Pancreas (tissue), 10 donors: ENCODE measurements around the gene TRIM9. TPM values are rescaled to one million over a fixed set of nuclear protein-coding genes. Genes with fewer than 3 reads are reported as not detected.

Experiments
- ATAC-seq, 4 donors: fragments of 200-7000 bp; cut with Tn5 transposase; one replicate each; pipeline versions ENCODE4 v1.8.0 to v1.9.1; 2020; ENCODE audit warnings: mild to moderate bottlenecking in 4 of 4, moderate library complexity in 4 of 4
- DNase-seq, 6 donors: peaks; one replicate each; pipeline ENCODE4 v3.0.0-alpha.2; 2020
- FAIRE-seq: peaks from 2 replicates; lab custom pipeline; 2012; peaks lifted over from hg19 to GRCh38; lab: Jason Lieb, UNC
- H3K27ac ChIP-seq, 4 donors: fragments of 200-600 bp; sonication (generic); 1 replicate in 3 of 4; 2 replicates in 1 of 4; pipeline versions ENCODE4 v1.5.0 to v1.8.0; 2020
- H3K27me3 ChIP-seq, 4 donors: fragments of 200-600 bp; one replicate each; pipeline ENCODE4 v1.8.0; 2021
- H3K36me3 ChIP-seq, 3 donors: fragments of 200-600 bp; sonication (generic) in 1 of 3; one replicate each; pipeline versions ENCODE4 v1.5.0 to v1.8.0; 2020 to 2021
- H3K4me1 ChIP-seq, 3 donors: fragments of 200-600 bp; one replicate each; pipeline ENCODE4 v1.8.0; 2021
- H3K4me3 ChIP-seq, 4 donors: fragments of 200-600 bp; sonication (generic) in 2 of 4; one replicate each; pipeline versions ENCODE4 v1.5.0 to v1.8.0; 2020 to 2021
- H3K9me3 ChIP-seq, 4 donors: fragments of 200-600 bp; one replicate each; pipeline ENCODE4 v1.8.0; 2021
- CTCF ChIP-seq, 4 donors: fragments of 200-600 bp; sonication (generic) in 3 of 4; IDR thresholded peaks; one replicate each; pipeline versions ENCODE4 v1.5.0 to v1.8.0; 2021; ENCODE audit warnings: antibody characterized with exemption in 4 of 4
- WGBS, 2 donors: extraction: QIAGEN DNeasy Blood & Tissue Kit; methylation state at CpG; one replicate each; pipeline ENCODE4 v1.1.7; 2013; 5-methylcytosine and 5-hydroxymethylcytosine counted together
- intact Hi-C, 3 donors: fragments of 100-400 bp; cut with DNase I; formaldehyde crosslinking; loops; one replicate each; pipeline versions ENCODE4 v1.11.1 to v1.14.2; 2022
- polyA plus RNA-seq, 2 donors: library from polyadenylated mRNA; stranded (reverse); fragments of 200-250 nt; gene quantifications; one replicate each; pipeline ENCODE4 v1.2.3, GENCODE V29; 2013
- total RNA-seq, 6 donors: library from RNA; stranded (reverse); fragmentation: NEBNext Ultra II Directional in 4 of 6; extraction: Animal tissue kit (Norgen Biotek cat#: 25700) in 4 of 6; gene quantifications; one replicate each; pipeline versions ENCODE4 v1.2.1 to v1.2.4, GENCODE V29; 2021 to 2023
- donor health status: healthy with polysubstance abuse.
- donor health status: DM: no; HTN: no; CAD: no; lungs with moderate emphysema.
- donor health status: DM: no; HTN: no; CAD: no.
- donor health status: control.
- donor health status: control.
- donor health status: Bipolar disorder and iron deficiency.
- donor health status: DM: yes; HTN: yes; CAD: no.
- donor health status: DM: no; HTN: no; CAD: no.
- donor health status: DM: no; HTN: no; CAD: no.
- donor health status: DM: yes; HTN: yes; CAD: no.

Gene TRIM9
- total and polyA plus RNA-seq, 8 donors: 0.25 to 3.4 (median 0.79) TPM

GRCh38 chr14:51070726-51071125, 24.2 kb downstream of the TRIM9 start:
- no peak for ATAC-seq
- Histone ChIP-seq H3K36me3 (no peaks in the 10 kb centered on the region), H3K27ac (no peak overlapping the region), H3K27me3 (no peaks in the 10 kb centered on the region), H3K4me3 (no peak overlapping the region), H3K4me1 (peaks cover 0 to 4% (median 0%) of the 10 kb centered on the region in 3 donors), H3K9me3 (no peaks in the 10 kb centered on the region)
- DNase-seq: no peak
- WGBS, 2 donors: 69 to 70% methylated on average over 4 of the region's 4 CpGs
- intact Hi-C loops: no loop called here
- TF ChIP-seq CTCF (IDR thresholded peaks at IDR 0.05): no peak
- FAIRE-seq: no peak

GRCh38 chr14:51069055-51069454, 25.9 kb downstream of the TRIM9 start:
- no peak overlapping the region for H3K4me3 ChIP-seq
- no peak for ATAC-seq
- no peak for FAIRE-seq
- peaks cover 0 to 4% (median 0%) of the 10 kb centered on the region in 3 donors for H3K4me1 ChIP-seq
- no peaks in the 10 kb centered on the region for H3K36me3 ChIP-seq
- no peak for TF ChIP-seq CTCF (IDR thresholded peaks at IDR 0.05)
- no peak overlapping the region for H3K27ac ChIP-seq
- H3K27me3 ChIP-seq: no peaks in the 10 kb centered on the region
- intact Hi-C loops: no loop called here
- DNase-seq: no peak
- H3K9me3 ChIP-seq: no peaks in the 10 kb centered on the region

- Histone ChIP-seq H3K27ac (no peak overlapping the region), H3K4me1 (peaks cover 0 to 4% (median 0%) of the 10 kb centered on the region in 3 donors), H3K27me3 (no peaks in the 10 kb centered on the region), H3K4me3 (no peak overlapping the region), H3K36me3 (no peaks in the 10 kb centered on the region), H3K9me3 (no peaks in the 10 kb centered on the region)
- intact Hi-C loops: no loop called here
- ATAC-seq (no peak), DNase-seq (no peak), FAIRE-seq (no peak)
- 53 to 76% methylated on average over 2 of the region's 2 CpGs for WGBS, 2 donors
- no peak for TF ChIP-seq CTCF (IDR thresholded peaks at IDR 0.05)
Measured at GRCh38 chr14:51068268-51068667, 26.6 kb downstream of the TRIM9 start.

GRCh38 chr14:51067295-51067694, 27.6 kb downstream of the TRIM9 start:
- no peak overlapping the region for H3K27ac ChIP-seq
- no peaks in the 10 kb centered on the region for H3K36me3 ChIP-seq
- H3K9me3 ChIP-seq: no peaks in the 10 kb centered on the region
- H3K4me3 ChIP-seq: no peak overlapping the region
- 71 to 76% methylated on average over 4 of the region's 4 CpGs for WGBS, 2 donors
- TF ChIP-seq CTCF (IDR thresholded peaks at IDR 0.05): no peak
- no peak for ATAC-seq
- DNase-seq: no peak
- FAIRE-seq: no peak
- no peaks in the 10 kb centered on the region for H3K27me3 ChIP-seq
- intact Hi-C loops: no loop called here
- peaks cover 0 to 4% (median 0%) of the 10 kb centered on the region in 3 donors for H3K4me1 ChIP-seq

- no peak for TF ChIP-seq CTCF (IDR thresholded peaks at IDR 0.05)
- Histone ChIP-seq H3K36me3 (no peaks in the 10 kb centered on the region), H3K4me3 (no peak overlapping the region), H3K27ac (no peak overlapping the region), H3K4me1 (peaks cover 0 to 2% (median 0%) of the 10 kb centered on the region in 3 donors), H3K9me3 (no peaks in the 10 kb centered on the region), H3K27me3 (no peaks in the 10 kb centered on the region)
- DNase-seq: no peak
- intact Hi-C loops: no loop called here
- 73 to 81% methylated on average over 8 of the region's 8 CpGs for WGBS, 2 donors
- no peak for ATAC-seq
- FAIRE-seq: no peak
Measured at GRCh38 chr14:51066576-51066975, 28.3 kb downstream of the TRIM9 start.
